Loucy (cell line): ENCODE data around the gene CDS2.
A peak's percentile ranks its signal among the peaks of the same experiment; 100 is the strongest.

ENCODE experiments used
- H2AFZ ChIP-seq: fragments of 200-600 bp; sonication (generic); 2 replicates; pipeline ENCODE4 v1.6.0; 2016; ENCODE audit warnings: antibody characterized with exemption, mild to moderate bottlenecking, low read length, moderate library complexity
- H3F3A ChIP-seq: fragments of 200-600 bp; 2 replicates; pipeline ENCODE4 v1.6.0; 2016; ENCODE audit warnings: antibody characterized with exemption, low read depth, mild to moderate bottlenecking
- H3K27me3 ChIP-seq: fragments of 200-600 bp; sonication (generic); 2 replicates; pipeline ENCODE4 v1.6.1; 2014; ENCODE audit warnings: low read length, mild to moderate bottlenecking; ENCODE audit not compliant: insufficient read depth, poor library complexity, severe bottlenecking
- H3K36me3 ChIP-seq: fragments of 200-600 bp; sonication (generic); 2 replicates; pipeline ENCODE4 v1.6.1; 2016; ENCODE audit warnings: low read length; ENCODE audit not compliant: insufficient read depth
- H3K4me1 ChIP-seq: fragments of 200-600 bp; sonication (generic); 2 replicates; pipeline ENCODE4 v1.5.1; 2014; ENCODE audit warnings: low read length, mild to moderate bottlenecking; ENCODE audit not compliant: insufficient read depth, poor library complexity, severe bottlenecking
- H3K4me2 ChIP-seq: fragments of 200-600 bp; sonication (generic); 2 replicates; pipeline ENCODE4 v1.6.0; 2014; ENCODE audit warnings: antibody characterized with exemption, low read length, low read depth, mild to moderate bottlenecking; ENCODE audit not compliant: poor library complexity, severe bottlenecking
- H3K4me3 ChIP-seq: fragments of 200-600 bp; sonication (generic); 2 replicates; pipeline ENCODE4 v1.5.1; 2014; ENCODE audit warnings: low read length, mild to moderate bottlenecking, mixed read lengths; ENCODE audit not compliant: poor library complexity, severe bottlenecking
- H3K79me2 ChIP-seq: fragments of 200-600 bp; sonication (generic); 2 replicates; pipeline ENCODE4 v1.6.1; 2014; ENCODE audit warnings: low read length; ENCODE audit not compliant: insufficient read depth
- H3K9ac ChIP-seq: fragments of 200-600 bp; sonication (generic); 2 replicates; pipeline ENCODE4 v1.6.0; 2014; ENCODE audit warnings: mild to moderate bottlenecking, low read depth, low read length, moderate library complexity; ENCODE audit not compliant: poor library complexity, severe bottlenecking
- H3K9me2 ChIP-seq: fragments of 200-600 bp; sonication (generic); replicated peaks from 2 replicates; pipeline ENCODE4 v1.6.1; 2016; ENCODE audit warnings: low read depth, low read length, mixed read lengths
- H3K9me3 ChIP-seq: fragments of 200-600 bp; sonication (generic); 2 replicates; pipeline ENCODE4 v1.6.1; 2014; ENCODE audit warnings: mild to moderate bottlenecking, antibody characterized with exemption, low read length, low read depth; ENCODE audit not compliant: insufficient read depth
- H4K20me1 ChIP-seq: fragments of 200-600 bp; sonication (generic); 2 replicates; pipeline ENCODE4 v1.6.0; 2014; ENCODE audit warnings: antibody characterized with exemption, low read length, mild to moderate bottlenecking; ENCODE audit not compliant: insufficient read depth, poor library complexity, severe bottlenecking
- EZH2phosphoT487 ChIP-seq: fragments of 200-600 bp; IDR thresholded peaks from 2 replicates; pipeline ENCODE4 v1.6.1; 2018; ENCODE audit warnings: antibody characterized with exemption, mild to moderate bottlenecking, moderate library complexity, borderline replicate concordance
- TF ChIP-seq, protein P1 (sequence below): fragments of 200-600 bp; sonication (generic); conservative IDR thresholded peaks from 2 replicates; pipeline ENCODE4 v1.5.1; 2014; ENCODE audit warnings: mild to moderate bottlenecking, antibody characterized with exemption, low read length

The CDS2 gene

DNA sequence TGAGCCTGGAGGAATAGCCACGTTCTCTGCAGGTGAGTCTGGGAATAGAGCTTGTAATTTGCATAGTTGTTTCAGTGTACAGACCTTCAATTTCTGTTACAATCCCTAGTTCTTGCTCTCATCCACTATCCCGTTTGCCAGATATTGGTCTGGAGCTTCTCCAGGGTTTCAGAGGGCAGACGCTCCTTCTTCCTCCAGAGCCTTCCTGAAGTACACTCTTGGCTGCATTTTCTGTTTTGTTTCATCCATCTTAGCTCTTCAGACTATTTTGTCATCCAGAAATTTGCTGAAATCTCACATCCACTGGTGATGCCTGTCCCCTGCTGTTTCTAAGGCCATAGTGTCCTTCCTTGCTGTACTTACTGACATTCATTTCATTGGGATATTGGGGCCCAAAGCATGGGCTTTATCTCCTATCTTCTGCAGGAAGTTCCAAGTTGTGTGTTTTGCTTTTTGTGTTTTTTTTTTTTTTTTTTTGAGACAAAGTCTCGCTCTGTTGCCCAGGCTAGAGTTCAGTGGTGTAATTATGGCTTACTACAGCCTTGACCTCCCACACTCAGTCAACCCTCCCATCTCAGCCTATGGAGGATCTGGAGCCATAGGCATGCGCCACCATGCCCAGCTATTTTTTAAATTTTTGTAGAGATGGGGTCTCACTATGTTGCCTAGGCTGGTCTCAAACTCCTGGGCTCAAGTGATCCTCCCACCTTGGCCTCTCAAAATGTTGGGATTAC lies 18.7 kb downstream of the CDS2 start:
- Histone ChIP-seq H3K36me3 (no peaks in the 10 kb centered on the region), H3K9me3 (no peaks in the 10 kb centered on the region), H2AFZ (no peak overlapping the region), H3K79me2 (peaks cover 85% of the 10 kb centered on the region), H3K27me3 (no peaks in the 10 kb centered on the region), H3K9me2 (no peaks in the 10 kb centered on the region), H3K9ac (no peak overlapping the region), H3K4me2 (peak overlapping the region; percentile 14), H3K4me1 (peaks cover 20% of the 10 kb centered on the region), H3F3A (no peaks in the 10 kb centered on the region), H4K20me1 (peaks cover 6% of the 10 kb centered on the region), H3K4me3 (no peak overlapping the region)
- TF ChIP-seq, protein P1, sequence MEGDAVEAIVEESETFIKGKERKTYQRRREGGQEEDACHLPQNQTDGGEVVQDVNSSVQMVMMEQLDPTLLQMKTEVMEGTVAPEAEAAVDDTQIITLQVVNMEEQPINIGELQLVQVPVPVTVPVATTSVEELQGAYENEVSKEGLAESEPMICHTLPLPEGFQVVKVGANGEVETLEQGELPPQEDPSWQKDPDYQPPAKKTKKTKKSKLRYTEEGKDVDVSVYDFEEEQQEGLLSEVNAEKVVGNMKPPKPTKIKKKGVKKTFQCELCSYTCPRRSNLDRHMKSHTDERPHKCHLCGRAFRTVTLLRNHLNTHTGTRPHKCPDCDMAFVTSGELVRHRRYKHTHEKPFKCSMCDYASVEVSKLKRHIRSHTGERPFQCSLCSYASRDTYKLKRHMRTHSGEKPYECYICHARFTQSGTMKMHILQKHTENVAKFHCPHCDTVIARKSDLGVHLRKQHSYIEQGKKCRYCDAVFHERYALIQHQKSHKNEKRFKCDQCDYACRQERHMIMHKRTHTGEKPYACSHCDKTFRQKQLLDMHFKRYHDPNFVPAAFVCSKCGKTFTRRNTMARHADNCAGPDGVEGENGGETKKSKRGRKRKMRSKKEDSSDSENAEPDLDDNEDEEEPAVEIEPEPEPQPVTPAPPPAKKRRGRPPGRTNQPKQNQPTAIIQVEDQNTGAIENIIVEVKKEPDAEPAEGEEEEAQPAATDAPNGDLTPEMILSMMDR = no peak
- no peak for TF ChIP-seq EZH2phosphoT487

DNA sequence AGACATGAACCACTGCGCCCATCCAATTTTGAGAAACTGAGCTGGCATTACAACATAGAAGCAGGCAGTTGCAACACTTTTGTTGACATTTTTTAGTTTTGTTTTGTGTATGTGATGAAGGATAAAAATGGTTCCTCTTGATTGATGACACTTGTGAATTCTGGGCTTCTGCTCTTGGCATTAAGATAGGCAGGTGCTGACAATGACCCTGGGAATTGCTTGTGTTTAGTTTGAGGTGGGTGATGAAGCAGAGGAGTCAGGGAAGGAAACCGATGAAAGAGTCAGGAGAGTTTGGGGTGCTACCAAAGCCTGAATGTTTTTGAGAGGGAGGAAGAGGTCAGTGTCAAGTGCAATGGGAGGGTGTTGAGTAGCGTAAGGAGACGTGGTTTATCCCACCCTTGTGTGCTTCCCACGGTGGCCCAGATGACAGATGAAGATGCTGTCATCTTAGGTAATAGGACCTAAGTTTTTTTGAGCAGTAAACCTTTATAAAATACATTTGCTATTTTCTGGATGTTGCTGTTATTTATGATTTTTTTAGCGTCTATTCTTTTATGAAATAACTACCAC lies 19.4 kb downstream of the CDS2 start:
- no peaks in the 10 kb centered on the region for H3F3A ChIP-seq
- no peak for TF ChIP-seq EZH2phosphoT487
- TF ChIP-seq, protein P1 = no peak
- no peak overlapping the region for H2AFZ ChIP-seq
- peaks cover 85% of the 10 kb centered on the region for H3K79me2 ChIP-seq
- no peaks in the 10 kb centered on the region for H3K27me3 ChIP-seq
- peaks cover 4% of the 10 kb centered on the region for H4K20me1 ChIP-seq
- H3K9me3 ChIP-seq = no peaks in the 10 kb centered on the region
- H3K36me3 ChIP-seq = no peaks in the 10 kb centered on the region
- peaks cover 20% of the 10 kb centered on the region for H3K4me1 ChIP-seq
- H3K9ac ChIP-seq = no peak overlapping the region
- peak overlapping the region; percentile 14 for H3K4me2 ChIP-seq
- H3K4me3 ChIP-seq = no peak overlapping the region
- H3K9me2 ChIP-seq = no peaks in the 10 kb centered on the region

DNA sequence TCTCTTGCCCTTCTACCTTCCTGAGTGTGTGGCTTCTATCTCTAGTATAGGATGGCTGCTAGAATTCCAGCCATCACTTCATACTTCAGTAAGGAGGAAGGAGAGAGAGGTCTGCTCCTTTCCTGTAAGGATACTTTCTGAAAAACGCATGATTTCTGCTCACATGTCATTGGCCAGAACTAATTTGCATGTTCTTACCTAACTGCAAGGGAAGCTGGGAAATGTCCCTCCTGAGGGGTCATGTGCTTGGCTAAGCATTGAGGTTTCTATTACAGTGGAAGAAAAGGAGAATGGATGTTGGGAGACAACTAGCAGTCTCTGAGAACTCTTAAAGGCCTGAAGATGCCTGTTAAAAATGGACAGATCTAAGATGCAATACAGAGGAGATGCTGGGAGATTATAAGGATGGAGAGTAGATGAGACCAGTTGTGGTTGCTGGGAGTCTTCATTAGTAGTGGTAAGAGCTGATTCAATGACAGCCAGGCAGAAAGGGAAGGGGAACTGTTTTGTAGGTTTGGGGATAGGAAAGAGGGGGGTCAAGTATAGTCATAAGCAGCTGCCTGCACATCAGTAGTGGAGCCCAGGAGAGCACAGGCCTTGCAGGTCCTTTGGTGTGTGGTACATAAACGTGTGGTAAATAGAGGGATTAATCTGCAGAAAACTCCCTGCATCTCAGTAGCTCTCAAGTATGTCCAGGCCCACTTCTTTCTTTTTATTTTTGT lies 20.2 kb downstream of the CDS2 start:
- Histone ChIP-seq H3K27me3 (no peaks in the 10 kb centered on the region), H3K9me2 (no peaks in the 10 kb centered on the region), H3F3A (no peaks in the 10 kb centered on the region), H3K36me3 (no peaks in the 10 kb centered on the region), H3K9ac (no peak overlapping the region), H3K4me2 (no peak overlapping the region), H3K4me3 (no peak overlapping the region), H4K20me1 (no peaks in the 10 kb centered on the region), H3K4me1 (peaks cover 20% of the 10 kb centered on the region), H2AFZ (no peak overlapping the region), H3K9me3 (no peaks in the 10 kb centered on the region), H3K79me2 (peaks cover 79% of the 10 kb centered on the region)
- TF ChIP-seq, protein P1 = no peak
- no peak for TF ChIP-seq EZH2phosphoT487
